K562 (cell line): Measurements from ENCODE around the gene VRK2. TPM values are rescaled to one million over a fixed set of nuclear protein-coding genes. Genes with fewer than 3 reads are reported as not detected.
A peak's percentile ranks its signal among the peaks of the same experiment; 100 is the strongest.

Experiments used
- ARID2 ChIP-seq: fragments of 450-650 bp; IDR thresholded peaks from 2 replicates; pipeline ENCODE4 v1.6.1; 2017; ENCODE audit warnings: antibody characterized with exemption, mild to moderate bottlenecking
- ARID3A ChIP-seq: IDR thresholded peaks from 2 replicates; pipeline ENCODE4 v1.6.1; 2012; ENCODE audit warnings: low read depth, low read length, improper control_type of control experiment, borderline replicate concordance
- ATF2 ChIP-seq: sonication (generic); formaldehyde crosslinking; IDR thresholded peaks from 2 replicates; pipeline ENCODE4 v1.8.1; 2022; ENCODE audit warnings: missing genetic modification reagents
- CBFA2T2 ChIP-seq: fragments of 450-650 bp; conservative IDR thresholded peaks from 2 replicates; pipeline ENCODE4 v1.6.1; 2017; ENCODE audit warnings: mild to moderate bottlenecking
- CBFA2T3 ChIP-seq: fragments of 450-650 bp; IDR thresholded peaks from 2 replicates; pipeline ENCODE4 v1.6.1; 2017
- E2F3 ChIP-seq: fragments of 250-450 bp; sonication (Bioruptor Pico); IDR thresholded peaks from 2 replicates; pipeline ENCODE4 v1.4.0; 2020; ENCODE audit warnings: mild to moderate bottlenecking
- ELF2 ChIP-seq: fragments of 250-450 bp; sonication (Bioruptor Pico); IDR thresholded peaks from 2 replicates; pipeline ENCODE4 v1.5.0; 2021; ENCODE audit warnings: mild to moderate bottlenecking
- ELF4 ChIP-seq: fragments of 450-650 bp; formaldehyde crosslinking; IDR thresholded peaks from 2 replicates; pipeline ENCODE4 v1.4.0; 2022; ENCODE audit warnings: missing genetic modification characterization
- EP300 ChIP-seq: IDR thresholded peaks from 2 replicates; pipeline ENCODE4 v1.6.1; 2012; ENCODE audit warnings: low read length, improper control_type of control experiment
- HMG20A ChIP-seq: fragments of 450-650 bp; formaldehyde crosslinking; conservative IDR thresholded peaks from 2 replicates; pipeline ENCODE4 v1.4.0; 2020; ENCODE audit warnings: mild to moderate bottlenecking, mixed read lengths
- PHF21A ChIP-seq: fragments of 450-650 bp; IDR thresholded peaks from 2 replicates; pipeline ENCODE4 v1.6.1; 2017; ENCODE audit warnings: low read depth, borderline replicate concordance
- PRMT5 ChIP-seq: sonication (generic); formaldehyde crosslinking; IDR thresholded peaks from 2 replicates; pipeline ENCODE4 v1.5.0; 2020; ENCODE audit warnings: missing genetic modification reagents
- PTBP1 ChIP-seq: fragments of 200-400 bp; formaldehyde crosslinking; IDR thresholded peaks from 2 replicates; pipeline ENCODE4 v1.6.1; 2017; ENCODE audit warnings: low read depth, low read length
- RHOXF2B ChIP-seq: fragments of 250-450 bp; sonication (Bioruptor Pico); conservative IDR thresholded peaks from 2 replicates; pipeline ENCODE4 v1.5.1; 2021
- SMARCA5 ChIP-seq: fragments of 450-650 bp; IDR thresholded peaks from 2 replicates; pipeline ENCODE4 v1.6.1; 2016
- SOX6 ChIP-seq: fragments of 450-650 bp; IDR thresholded peaks from 2 replicates; pipeline ENCODE4 v1.6.1; 2014; ENCODE audit warnings: mild to moderate bottlenecking
- ZBTB9 ChIP-seq: fragments of 450-650 bp; formaldehyde crosslinking; IDR thresholded peaks from 2 replicates; pipeline ENCODE4 v1.4.0; 2020; ENCODE audit warnings: mild to moderate bottlenecking, moderate library complexity
- ZNF395 ChIP-seq: fragments of 200-800 bp; sonication (Bioruptor generic); IDR thresholded peaks from 2 replicates; pipeline ENCODE4 v1.6.1; 2017; ENCODE audit warnings: missing genetic modification characterization, missing compliant biosample characterization
- ZNF583 ChIP-seq: fragments of 250-450 bp; sonication (Bioruptor Pico); IDR thresholded peaks from 2 replicates; pipeline ENCODE4 v1.4.0; 2020
- ZNF589 ChIP-seq: fragments of 200-800 bp; sonication (Bioruptor generic); IDR thresholded peaks from 2 replicates; pipeline ENCODE4 v1.6.1; 2016; ENCODE audit warnings: low read depth, missing genetic modification characterization, missing compliant biosample characterization
- ZNF764 ChIP-seq: fragments of 250-450 bp; sonication (Bioruptor Pico); IDR thresholded peaks from 2 replicates; pipeline ENCODE4 v1.4.0; 2020; ENCODE audit warnings: low read depth, mild to moderate bottlenecking, moderate library complexity
- polyA plus RNA-seq, 8 experiments: library from polyadenylated mRNA; depleted of rRNA in 4 of 8; stranded (reverse) in 5 of 8; unstranded in 3 of 8; fragments of >200 nt; fragmentation: Nextera tagmentation in 2 of 8; fragmentation: Illumina TruSeq in 1 of 8; extraction: Ambion mirVana in 2 of 8; extraction: Trizol in 1 of 8; gene quantifications; 2 replicates each; pipeline versions ENCODE4 v1.2.1 to v1.2.3, GENCODE V29; 2011 to 2014; ENCODE audit warnings: inconsistent platforms in 1 of 8, missing spikeins in 1 of 8
- total RNA-seq, 7 experiments: library from RNA; depleted of rRNA in 6 of 7; stranded (reverse); fragments of >200 nt in 6 of 7; fragmentation: Illumina TruSeq in 2 of 7; extraction: Trizol in 2 of 7; gene quantifications; 2 replicates each; pipeline versions ENCODE4 v1.2.1 to v1.2.3, GENCODE V29; 2011 to 2021; ENCODE audit warnings: low replicate concordance in 1 of 7
- TF ChIP-seq, protein P1 (sequence below): fragments of 450-650 bp; IDR thresholded peaks from 2 replicates; pipeline ENCODE4 v1.6.1; 2016; ENCODE audit warnings: missing biosample characterization, missing genetic modification characterization
- TF ChIP-seq, protein P2 (sequence below), 2 experiments: fragments of 200-800 bp in 1 of 2; sonication (Bioruptor generic) in 1 of 2; sonication (generic) in 1 of 2; formaldehyde crosslinking in 1 of 2; IDR thresholded peaks in 1 of 2; conservative IDR thresholded peaks in 1 of 2; 2 replicates each; pipeline versions ENCODE4 v1.5.0 to v1.6.1; 2016 to 2020; ENCODE audit warnings: missing compliant biosample characterization in 1 of 2, missing genetic modification characterization in 1 of 2, missing genetic modification reagents in 1 of 2

Gene VRK2
- total and polyA plus RNA-seq, 9 of the 15 experiments (the other 6 are each of a cell fraction or from before 2014, with no cell fraction given): 22.6 to 49.2 (median 36.2) TPM

DNA sequence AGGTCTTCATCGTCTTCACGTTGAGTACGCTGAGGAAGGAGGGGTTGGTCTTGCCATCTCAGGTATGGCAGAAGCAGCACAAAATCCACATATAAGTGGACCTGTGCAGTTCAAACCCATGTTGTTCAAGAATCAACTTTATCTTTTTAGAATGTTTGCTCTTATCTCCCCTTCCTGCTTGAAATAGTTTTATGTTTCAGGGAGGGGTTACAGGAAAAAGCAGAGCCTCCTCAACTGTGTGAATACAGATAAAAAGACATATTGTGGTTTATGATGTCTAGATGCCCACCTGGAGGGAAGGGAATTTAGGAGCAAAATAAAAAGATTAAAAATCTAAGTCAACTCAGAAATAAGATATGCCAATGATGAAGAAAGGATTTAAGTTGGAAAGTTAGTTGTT lies 75.9 kb downstream of the VRK2 start (continued):
- TF ChIP-seq, protein P1, sequence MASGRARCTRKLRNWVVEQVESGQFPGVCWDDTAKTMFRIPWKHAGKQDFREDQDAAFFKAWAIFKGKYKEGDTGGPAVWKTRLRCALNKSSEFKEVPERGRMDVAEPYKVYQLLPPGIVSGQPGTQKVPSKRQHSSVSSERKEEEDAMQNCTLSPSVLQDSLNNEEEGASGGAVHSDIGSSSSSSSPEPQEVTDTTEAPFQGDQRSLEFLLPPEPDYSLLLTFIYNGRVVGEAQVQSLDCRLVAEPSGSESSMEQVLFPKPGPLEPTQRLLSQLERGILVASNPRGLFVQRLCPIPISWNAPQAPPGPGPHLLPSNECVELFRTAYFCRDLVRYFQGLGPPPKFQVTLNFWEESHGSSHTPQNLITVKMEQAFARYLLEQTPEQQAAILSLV (tag): no peak
- TF ChIP-seq ARID2 (no peak), ARID3A (0 out of 2 replicates have a peak, but pooled peaks have one; percentile 36), E2F3 (CRISPR knock-in tag) (no peak), PRMT5 (no peak), ZNF583 (CRISPR knock-in tag) (no peak), ZNF395 (CRISPR knock-in tag) (no peak), HMG20A (CRISPR knock-in tag) (no peak), PHF21A (no peak), ZBTB9 (no peak), RHOXF2B (CRISPR knock-in tag) (no peak), ATF2 (CRISPR knock-in tag) (no peak), SOX6 (peak; percentile 74; the same call in 1 of the 2 replicates), ZNF589 (CRISPR knock-in tag) (no peak), PTBP1 (no peak), ELF2 (CRISPR knock-in tag) (no peak), EP300 (peak; percentile 78), ELF4 (CRISPR knock-in tag) (no peak), ZNF764 (no peak), CBFA2T2 (peak; percentile 92), SMARCA5 (no peak), CBFA2T3 (peak; percentile 95)
- TF ChIP-seq, protein P2, sequence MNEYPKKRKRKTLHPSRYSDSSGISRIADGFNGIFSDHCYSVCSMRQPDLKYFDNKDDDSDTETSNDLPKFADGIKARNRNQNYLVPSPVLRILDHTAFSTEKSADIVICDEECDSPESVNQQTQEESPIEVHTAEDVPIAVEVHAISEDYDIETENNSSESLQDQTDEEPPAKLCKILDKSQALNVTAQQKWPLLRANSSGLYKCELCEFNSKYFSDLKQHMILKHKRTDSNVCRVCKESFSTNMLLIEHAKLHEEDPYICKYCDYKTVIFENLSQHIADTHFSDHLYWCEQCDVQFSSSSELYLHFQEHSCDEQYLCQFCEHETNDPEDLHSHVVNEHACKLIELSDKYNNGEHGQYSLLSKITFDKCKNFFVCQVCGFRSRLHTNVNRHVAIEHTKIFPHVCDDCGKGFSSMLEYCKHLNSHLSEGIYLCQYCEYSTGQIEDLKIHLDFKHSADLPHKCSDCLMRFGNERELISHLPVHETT (CRISPR knock-in tag; conservative IDR thresholded peaks at IDR 0.05 in 1 of 2, IDR thresholded peaks at IDR 0.05 in 1 of 2): no peak
